Skin epidermis (tissue), 12 donors: Measurements from ENCODE around the gene NOP14.

Experiments used
- H3K27ac ChIP-seq, 21 experiments: fragments of 200-600 bp; sonication (generic) in 11 of 21; one replicate each; pipeline ENCODE4 v1.5.0; 2020; ENCODE audit warnings: mild to moderate bottlenecking in 3 of 21, inconsistent platforms in 2 of 21, moderate library complexity in 2 of 21
- H3K4me3 ChIP-seq, 7 experiments: fragments of 200-600 bp; sonication (generic) in 2 of 7; one replicate each; pipeline ENCODE4 v1.5.0; 2020; ENCODE audit warnings: inconsistent platforms in 2 of 7, mild to moderate bottlenecking in 2 of 7, moderate library complexity in 1 of 7

The NOP14 gene

GRCh38 chr4:2934813-2935761 is 28.1 kb downstream of the NOP14 start:
- Histone ChIP-seq H3K4me3 (peak overlapping the region; percentile 69 to 98 (median 93)), H3K27ac (peak overlapping the region; percentile 82 to 98 (median 93))

DNA sequence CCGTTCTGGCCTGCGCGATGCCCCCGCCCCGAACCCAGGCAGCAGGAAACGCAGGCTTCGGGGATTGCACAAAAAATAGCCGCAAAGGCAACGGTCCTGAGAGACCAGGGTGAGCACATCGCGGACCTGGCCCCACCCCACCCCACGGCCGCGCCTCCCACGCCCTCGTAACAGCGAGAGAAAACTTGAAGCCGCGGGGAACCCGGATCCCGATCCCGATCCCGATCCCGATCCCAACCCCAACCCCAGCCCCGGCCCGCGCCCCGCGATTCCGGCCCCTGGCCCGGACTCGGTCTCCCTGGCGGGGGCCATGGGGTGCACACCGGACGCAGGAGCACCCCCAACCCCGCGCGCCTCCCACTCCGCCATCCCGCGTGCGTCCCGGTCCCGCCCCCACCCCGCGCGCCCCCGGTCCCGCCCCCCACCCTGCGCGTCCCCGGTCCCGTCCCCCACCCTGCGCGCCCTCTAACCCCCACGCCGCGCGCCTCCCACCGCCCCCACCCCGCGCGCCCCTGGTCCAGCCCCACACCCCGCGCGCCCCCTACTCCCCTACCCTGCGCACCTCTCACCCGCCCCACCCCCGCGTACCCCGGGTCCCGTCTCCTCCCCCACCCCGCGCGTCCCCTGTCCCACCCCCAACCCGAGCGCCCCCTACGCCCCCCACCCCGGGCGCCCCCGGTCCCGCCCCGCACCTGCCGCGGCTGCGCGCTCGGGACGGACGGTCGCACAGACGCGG is 29.0 kb downstream of the NOP14 start:
- H3K27ac ChIP-seq = peak overlapping the region; percentile 82 to 98 (median 93)

GRCh38 chr4:2933566-2934076 is 29.6 kb downstream of the NOP14 start:
- peak overlapping the region; percentile 69 to 98 (median 93) for H3K4me3 ChIP-seq
- H3K27ac ChIP-seq = peak overlapping the region; percentile 78 to 98 (median 93)

More for the DNA sequence above, 29.0 kb downstream of the NOP14 start:
- H3K4me3 ChIP-seq = peak overlapping the region; percentile 69 to 98 (median 93)

- H3K4me3 ChIP-seq = peak overlapping the region in 6 of 7 experiments; percentile 69 to 98 (median 86)
Observed at GRCh38 chr4:2932951-2933565, 30.1 kb downstream of the NOP14 start.

GRCh38 chr4:2932321-2932950 is 30.8 kb downstream of the NOP14 start:
- H3K4me3 ChIP-seq = peak overlapping the region in 1 of 7 experiments; percentile 72
- peak overlapping the region in 17 of 21 experiments; percentile 14 to 98 (median 87) for H3K27ac ChIP-seq

More at GRCh38 chr4:2932951-2933565, 30.1 kb downstream of the NOP14 start:
- H3K27ac ChIP-seq = peak overlapping the region in 19 of 21 experiments; percentile 14 to 98 (median 93)

- H3K4me3 ChIP-seq = no peak overlapping the region
- peak overlapping the region in 19 of 21 experiments; percentile 14 to 98 (median 65) for H3K27ac ChIP-seq
Observed at GRCh38 chr4:2931512-2932301, 31.5 kb downstream of the NOP14 start.

DNA sequence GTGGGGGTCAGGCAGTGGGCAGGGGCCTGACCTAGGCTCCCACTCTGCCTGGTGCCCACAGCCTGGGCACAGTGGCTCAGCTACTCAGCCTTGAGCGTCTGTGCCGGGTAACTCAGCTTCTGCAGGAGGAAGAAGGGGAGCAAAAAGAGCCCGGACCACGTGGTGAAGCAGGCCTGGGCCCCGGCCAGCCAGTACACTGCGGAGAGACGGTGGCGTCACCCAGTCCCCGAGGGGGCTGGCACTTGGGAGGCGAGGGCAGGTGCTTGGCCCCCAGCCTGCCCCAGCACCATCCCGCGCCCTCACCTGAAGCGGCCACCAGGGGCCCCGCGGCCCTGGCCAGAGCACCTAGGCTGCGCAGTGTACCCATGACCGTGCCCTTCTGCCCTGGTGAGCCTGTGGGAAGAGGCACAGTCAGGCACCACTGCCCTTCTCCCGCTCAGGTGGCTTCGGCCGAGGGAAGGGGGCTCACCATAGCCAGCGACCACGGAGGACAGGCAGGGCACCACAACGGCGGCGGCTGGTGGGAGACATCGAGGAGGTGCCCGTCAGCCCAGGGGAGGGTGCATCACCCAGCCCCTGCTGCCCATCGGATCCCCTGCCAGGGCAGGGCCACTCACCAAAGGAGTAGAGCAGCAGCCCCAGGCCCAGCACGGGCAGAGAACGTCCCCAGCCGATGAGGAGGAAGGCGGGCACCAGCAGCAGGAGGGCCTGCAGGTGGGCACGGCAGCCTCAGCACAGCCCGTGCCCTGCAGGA is 32.3 kb downstream of the NOP14 start:
- Histone ChIP-seq H3K27ac (peak overlapping the region in 17 of 21 experiments; percentile 19 to 98 (median 85)), H3K4me3 (no peak overlapping the region)

GRCh38 chr4:2930135-2930757 is 33.0 kb downstream of the NOP14 start:
- H3K4me3 ChIP-seq = no peak overlapping the region
- H3K27ac ChIP-seq = peak overlapping the region in 6 of 21 experiments; percentile 20 to 98 (median 73)

GRCh38 chr4:2929469-2929868 is 33.7 kb downstream of the NOP14 start:
- H3K4me3 ChIP-seq = no peak overlapping the region
- H3K27ac ChIP-seq = peak overlapping the region in 2 of 21 experiments; percentile 18 to 56

DNA sequence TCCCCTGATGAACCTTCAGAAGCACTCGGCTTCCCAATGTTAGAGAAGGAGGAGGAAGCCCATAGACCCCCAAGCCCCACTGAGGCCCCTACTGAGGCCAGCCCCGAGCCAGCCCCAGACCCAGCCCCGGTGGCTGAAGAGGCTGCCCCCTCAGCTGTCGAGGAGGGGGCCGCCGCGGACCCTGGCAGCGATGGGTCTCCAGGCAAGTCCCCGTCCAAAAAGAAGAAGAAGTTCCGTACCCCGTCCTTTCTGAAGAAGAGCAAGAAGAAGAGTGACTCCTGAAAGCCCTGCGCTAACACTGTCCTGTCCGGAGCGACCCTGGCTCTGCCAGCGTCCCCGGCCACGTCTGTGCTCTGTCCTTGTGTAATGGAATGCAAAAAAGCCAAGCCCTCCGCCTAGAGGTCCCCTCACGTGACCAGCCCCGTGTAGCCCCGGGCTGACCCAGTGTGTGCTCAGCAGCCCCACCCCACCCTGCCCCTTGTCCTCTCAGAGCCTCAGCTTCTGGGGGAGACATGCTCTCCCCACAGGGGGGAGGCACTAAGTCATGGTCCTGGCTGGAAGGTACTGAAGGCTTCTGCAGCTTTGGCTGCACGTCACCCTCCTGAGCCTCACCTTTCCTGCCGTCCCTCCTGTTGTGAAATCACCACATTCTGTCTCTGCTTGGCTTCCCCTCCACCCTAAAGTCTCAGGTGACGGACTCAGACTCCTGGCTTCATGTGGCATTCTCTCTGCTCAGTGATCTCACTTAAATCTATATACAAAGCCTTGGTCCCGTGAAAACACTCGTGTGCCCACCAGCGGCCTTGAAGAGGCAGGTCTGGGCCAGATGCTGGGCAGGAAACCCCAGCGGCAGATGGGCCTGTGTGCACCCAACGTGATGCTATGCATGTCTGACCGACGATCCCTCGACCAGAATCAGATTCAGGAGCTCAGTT is 34.7 kb downstream of the NOP14 start:
- peak overlapping the region in 1 of 21 experiments; percentile 38 for H3K27ac ChIP-seq
- H3K4me3 ChIP-seq = no peak overlapping the region

DNA sequence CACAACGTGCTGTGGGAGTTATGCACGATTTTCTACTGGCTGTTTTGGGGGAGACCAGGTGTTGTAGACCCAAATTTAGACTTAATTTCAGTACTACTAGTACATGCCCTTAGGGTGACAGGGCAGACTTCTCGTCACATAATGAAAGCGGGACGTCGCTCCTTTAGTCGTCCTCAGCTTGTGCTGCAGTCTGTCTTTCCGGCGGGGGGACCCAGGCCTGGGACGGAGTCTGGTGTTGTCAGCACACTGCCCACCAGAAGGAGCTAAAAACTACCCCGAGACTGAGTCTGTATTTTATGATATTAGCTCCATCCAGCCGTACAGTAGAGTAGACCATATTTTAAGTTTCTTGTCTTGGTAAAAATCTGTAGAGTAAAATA is 35.5 kb downstream of the NOP14 start:
- Histone ChIP-seq H3K4me3 (no peak overlapping the region), H3K27ac (no peak overlapping the region)

GRCh38 chr4:2927016-2927695 is 36.0 kb downstream of the NOP14 start:
- H3K27ac ChIP-seq = no peak overlapping the region
- H3K4me3 ChIP-seq = no peak overlapping the region

DNA sequence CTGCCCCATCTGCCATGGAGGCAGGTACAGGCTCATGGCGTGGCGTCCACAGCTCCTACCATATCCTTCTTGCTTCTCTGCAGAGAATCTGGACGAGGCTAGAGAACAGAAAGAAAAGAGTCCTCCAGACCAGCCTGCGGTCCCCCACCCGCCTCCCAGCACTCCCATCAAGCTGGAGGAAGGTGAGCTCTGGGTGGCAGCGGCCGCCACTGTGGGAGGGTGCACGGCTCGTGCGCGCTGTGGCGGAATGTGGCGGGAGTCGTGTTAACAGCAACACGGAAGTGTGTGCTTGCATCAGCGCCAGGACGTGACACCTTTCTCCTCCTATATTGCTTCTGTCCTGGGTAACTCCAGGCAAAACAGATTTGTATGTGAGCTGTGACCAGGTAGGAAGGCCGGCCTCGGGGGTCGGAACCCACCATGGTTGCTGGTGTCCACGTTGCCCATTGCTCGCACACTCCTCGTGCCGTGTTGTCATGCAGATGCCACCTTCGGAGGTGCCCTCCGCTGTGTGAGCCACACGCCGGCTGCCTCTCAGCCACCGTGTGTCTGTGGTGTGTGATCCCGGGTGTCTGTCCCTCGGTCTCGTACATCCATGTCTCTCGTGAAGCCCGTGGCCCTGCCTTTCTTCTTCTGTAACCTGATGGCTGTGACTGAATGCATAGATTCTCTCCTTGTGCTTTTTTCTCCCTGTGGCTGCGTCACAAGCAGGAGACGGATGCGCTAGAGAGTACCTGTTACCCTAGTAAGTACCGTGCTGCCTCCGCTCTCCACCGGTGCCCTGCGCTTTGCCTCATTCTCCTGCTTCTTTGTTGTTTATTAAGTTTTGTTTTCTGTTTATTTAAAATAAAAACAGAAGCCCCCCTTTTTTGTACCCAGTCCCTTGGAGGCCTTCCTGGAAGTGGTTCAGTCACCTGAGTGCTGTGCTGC is 37.0 kb downstream of the NOP14 start:
- peak overlapping the region in 1 of 21 experiments; percentile 30 for H3K27ac ChIP-seq
- H3K4me3 ChIP-seq = no peak overlapping the region

- peak overlapping the region in 1 of 21 experiments; percentile 30 for H3K27ac ChIP-seq
- H3K4me3 ChIP-seq = no peak overlapping the region
Observed at GRCh38 chr4:2925496-2925895, 37.7 kb downstream of the NOP14 start.
